Pancreas (tissue), 10 donors: ENCODE data around the gene PWWP2B. TPM values are rescaled to one million over a fixed set of nuclear protein-coding genes. Genes with fewer than 3 reads are reported as not detected.
A peak's percentile ranks its signal among the peaks of the same experiment; 100 is the strongest.

Experiments used
- ATAC-seq, 4 donors: fragments of 200-7000 bp; cut with Tn5 transposase; one replicate each; pipeline versions ENCODE4 v1.8.0 to v1.9.1; 2020; ENCODE audit warnings: mild to moderate bottlenecking in 4 of 4, moderate library complexity in 4 of 4
- DNase-seq, 6 donors: peaks; one replicate each; pipeline ENCODE4 v3.0.0-alpha.2; 2020
- FAIRE-seq: peaks from 2 replicates; lab custom pipeline; 2012; peaks lifted over from hg19 to GRCh38; lab: Jason Lieb, UNC
- H3K27ac ChIP-seq, 4 donors: fragments of 200-600 bp; sonication (generic); 1 replicate in 3 of 4; 2 replicates in 1 of 4; pipeline versions ENCODE4 v1.5.0 to v1.8.0; 2020
- H3K27me3 ChIP-seq, 4 donors: fragments of 200-600 bp; one replicate each; pipeline ENCODE4 v1.8.0; 2021
- H3K36me3 ChIP-seq, 3 donors: fragments of 200-600 bp; sonication (generic) in 1 of 3; one replicate each; pipeline versions ENCODE4 v1.5.0 to v1.8.0; 2020 to 2021
- H3K4me1 ChIP-seq, 3 donors: fragments of 200-600 bp; one replicate each; pipeline ENCODE4 v1.8.0; 2021
- H3K4me3 ChIP-seq, 4 donors: fragments of 200-600 bp; sonication (generic) in 2 of 4; one replicate each; pipeline versions ENCODE4 v1.5.0 to v1.8.0; 2020 to 2021
- H3K9me3 ChIP-seq, 4 donors: fragments of 200-600 bp; one replicate each; pipeline ENCODE4 v1.8.0; 2021
- CTCF ChIP-seq, 4 donors: fragments of 200-600 bp; sonication (generic) in 3 of 4; IDR thresholded peaks; one replicate each; pipeline versions ENCODE4 v1.5.0 to v1.8.0; 2021; ENCODE audit warnings: antibody characterized with exemption in 4 of 4
- WGBS, 2 donors: extraction: QIAGEN DNeasy Blood & Tissue Kit; methylation state at CpG; one replicate each; pipeline ENCODE4 v1.1.7; 2013; 5-methylcytosine and 5-hydroxymethylcytosine counted together
- intact Hi-C, 3 donors: fragments of 100-400 bp; cut with DNase I; formaldehyde crosslinking; loops; one replicate each; pipeline versions ENCODE4 v1.11.1 to v1.14.2; 2022
- polyA plus RNA-seq, 2 donors: library from polyadenylated mRNA; stranded (reverse); fragments of 200-250 nt; gene quantifications; one replicate each; pipeline ENCODE4 v1.2.3, GENCODE V29; 2013
- total RNA-seq, 6 donors: library from RNA; stranded (reverse); fragmentation: NEBNext Ultra II Directional in 4 of 6; extraction: Animal tissue kit (Norgen Biotek cat#: 25700) in 4 of 6; gene quantifications; one replicate each; pipeline versions ENCODE4 v1.2.1 to v1.2.4, GENCODE V29; 2021 to 2023
- donor health status: healthy with polysubstance abuse.
- donor health status: DM: no; HTN: no; CAD: no; lungs with moderate emphysema.
- donor health status: DM: no; HTN: no; CAD: no.
- donor health status: control.
- donor health status: control.
- donor health status: Bipolar disorder and iron deficiency.
- donor health status: DM: yes; HTN: yes; CAD: no.
- donor health status: DM: no; HTN: no; CAD: no.
- donor health status: DM: no; HTN: no; CAD: no.
- donor health status: DM: yes; HTN: yes; CAD: no.

PWWP2B gene
- total and polyA plus RNA-seq, 8 donors, result 17.8 to 44.1 (median 25.2) TPM

- Histone ChIP-seq H3K36me3 (no peaks in the 10 kb centered on the region), H3K9me3 (no peaks in the 10 kb centered on the region), H3K4me1 (peaks cover 10 to 11% (median 10%) of the 10 kb centered on the region in 3 donors), H3K4me3 (no peak overlapping the region), H3K27me3 (no peaks in the 10 kb centered on the region), H3K27ac (peak overlapping the region in 1 of 4 donors; percentile 49)
- DNase-seq (peak in 1 of 6 donors; percentile 6), ATAC-seq (no peak), FAIRE-seq (no peak)
- intact Hi-C loops, result loop anchor here in 2 of 3 donors (5.0 kb wide), 2 partner anchors 62 to 187 kb away; no protein-coding TSS in a partner anchor
- TF ChIP-seq CTCF (IDR thresholded peaks at IDR 0.05), result no peak
- WGBS, 2 donors, result 84 to 87% methylated on average over 8 of the region's 8 CpGs
Observed at GRCh38 chr10:132390170-132390920, 6.7 kb upstream of the PWWP2B start.

GRCh38 chr10:132390921-132391675 lies 5.9 kb upstream of the PWWP2B start:
- no peak for TF ChIP-seq CTCF (IDR thresholded peaks at IDR 0.05)
- 84% methylated on average over 19 of the region's 19 CpGs for WGBS, 2 donors
- FAIRE-seq (no peak), DNase-seq (peak in 3 of 6 donors; percentile 16 to 70 (median 49)), ATAC-seq (no peak)
- intact Hi-C loops, result loop anchor here in 2 of 3 donors (5.0 kb wide), 2 partner anchors 61 to 186 kb away; no protein-coding TSS in a partner anchor
- no peaks in the 10 kb centered on the region for H3K9me3 ChIP-seq
- no peak overlapping the region for H3K4me3 ChIP-seq
- H3K4me1 ChIP-seq, result peaks cover 10 to 16% (median 10%) of the 10 kb centered on the region in 3 donors
- H3K27me3 ChIP-seq, result no peaks in the 10 kb centered on the region
- H3K27ac ChIP-seq, result no peak overlapping the region
- H3K36me3 ChIP-seq, result no peaks in the 10 kb centered on the region

GRCh38 chr10:132391676-132392020 lies 5.4 kb upstream of the PWWP2B start:
- Histone ChIP-seq H3K36me3 (no peaks in the 10 kb centered on the region), H3K9me3 (no peaks in the 10 kb centered on the region), H3K27me3 (no peaks in the 10 kb centered on the region), H3K4me1 (peaks cover 10 to 16% (median 10%) of the 10 kb centered on the region in 3 donors), H3K27ac (no peak overlapping the region), H3K4me3 (no peak overlapping the region)
- intact Hi-C loops, result loop anchor here in 2 of 3 donors (5.0 kb wide), 2 partner anchors 61 to 186 kb away; no protein-coding TSS in a partner anchor
- TF ChIP-seq CTCF (IDR thresholded peaks at IDR 0.05), result no peak
- DNase-seq (peak in 3 of 6 donors; percentile 10 to 50 (median 44)), ATAC-seq (no peak), FAIRE-seq (no peak)
- 70 to 92% methylated on average over 4 of the region's 4 CpGs for WGBS, 2 donors

- H3K4me1 ChIP-seq, result peaks cover 10 to 16% (median 10%) of the 10 kb centered on the region in 3 donors
- 99 to 100% methylated on average over 2 of the region's 2 CpGs for WGBS, 2 donors
- DNase-seq (peak in 1 of 6 donors; percentile 6), FAIRE-seq (no peak), ATAC-seq (no peak)
- no peaks in the 10 kb centered on the region for H3K9me3 ChIP-seq
- H3K4me3 ChIP-seq, result no peak overlapping the region
- H3K36me3 ChIP-seq, result no peaks in the 10 kb centered on the region
- H3K27me3 ChIP-seq, result no peaks in the 10 kb centered on the region
- no peak overlapping the region for H3K27ac ChIP-seq
- intact Hi-C loops, result loop anchor here in 2 of 3 donors (5.0 kb wide), 2 partner anchors 60 to 185 kb away; no protein-coding TSS in a partner anchor
- no peak for TF ChIP-seq CTCF (IDR thresholded peaks at IDR 0.05)
Observed at GRCh38 chr10:132392184-132392800, 4.7 kb upstream of the PWWP2B start.
